NT2/D1 (cell line): Measurements from ENCODE around the gene PIK3R1.

ENCODE experiments used
- DNase-seq: peaks from one replicate; pipeline ENCODE4 v3.0.0-alpha.2; 2011; ENCODE audit warnings: low read depth, low spot score
- H3K27me3 ChIP-seq: 2 replicates; pipeline ENCODE4 v1.6.0; 2011; ENCODE audit warnings: mild to moderate bottlenecking; ENCODE audit not compliant: insufficient read length, insufficient read depth
- H3K36me3 ChIP-seq: 2 replicates; pipeline ENCODE4 v1.6.1; 2011; ENCODE audit warnings: mild to moderate bottlenecking, low read length, mixed read lengths; ENCODE audit not compliant: insufficient read depth, insufficient read length
- H3K4me1 ChIP-seq: 2 replicates; pipeline ENCODE4 v1.5.1; 2011; ENCODE audit not compliant: insufficient read depth, insufficient read length
- H3K4me3 ChIP-seq: 2 replicates; pipeline ENCODE4 v1.5.1; 2011; ENCODE audit warnings: low read depth; ENCODE audit not compliant: insufficient read length
- H3K9ac ChIP-seq: 2 replicates; pipeline ENCODE4 v1.6.0; 2011; ENCODE audit warnings: low read depth; ENCODE audit not compliant: insufficient read length
- H3K9me3 ChIP-seq: 2 replicates; pipeline ENCODE4 v1.5.1; 2011; ENCODE audit warnings: mild to moderate bottlenecking, low read length; ENCODE audit not compliant: insufficient read depth
- SUZ12 ChIP-seq: IDR thresholded peaks from 2 replicates; pipeline ENCODE4 v1.6.1; 2011; ENCODE audit not compliant: insufficient read length, insufficient read depth; ENCODE audit errors: extremely low read depth
- YY1 ChIP-seq: IDR thresholded peaks from 2 replicates; pipeline ENCODE4 v1.6.1; 2011; ENCODE audit not compliant: insufficient read length, insufficient read depth
- ZNF274 ChIP-seq: IDR thresholded peaks from 2 replicates; pipeline ENCODE4 v1.6.1; 2011; ENCODE audit warnings: mild to moderate bottlenecking, low read depth, low read length

Gene PIK3R1

GRCh38 chr5:68222310-68222709 is 6.8 kb downstream of the PIK3R1 start:
- H3K9ac ChIP-seq, result no peak overlapping the region
- no peak overlapping the region for H3K4me3 ChIP-seq
- H3K4me1 ChIP-seq, result no peaks in the 10 kb centered on the region
- TF ChIP-seq SUZ12 (no peak), ZNF274 (no peak), YY1 (no peak)
- peaks cover 11% of the 10 kb centered on the region; the same call in 1 of the 2 replicates for H3K9me3 ChIP-seq
- DNase-seq, result no peak
- peaks cover 4% of the 10 kb centered on the region for H3K27me3 ChIP-seq
- H3K36me3 ChIP-seq, result peaks cover 17% of the 10 kb centered on the region

- H3K9me3 ChIP-seq, result peaks cover 11% of the 10 kb centered on the region; the same call in 1 of the 2 replicates
- no peak overlapping the region for H3K9ac ChIP-seq
- no peak overlapping the region for H3K4me3 ChIP-seq
- H3K27me3 ChIP-seq, result no peaks in the 10 kb centered on the region
- H3K4me1 ChIP-seq, result no peaks in the 10 kb centered on the region
- peaks cover 23% of the 10 kb centered on the region for H3K36me3 ChIP-seq
- no peak for TF ChIP-seq SUZ12
- no peak for TF ChIP-seq ZNF274
- no peak for TF ChIP-seq YY1
- no peak for DNase-seq
These were observed 7.3 kb downstream of the PIK3R1 start for GRCh38 chr5:68222824-68223354.

- TF ChIP-seq SUZ12 (no peak), YY1 (no peak), ZNF274 (no peak)
- Histone ChIP-seq H3K4me3 (no peak overlapping the region), H3K9ac (no peak overlapping the region), H3K9me3 (peaks cover 11% of the 10 kb centered on the region; the same call in 1 of the 2 replicates), H3K36me3 (peaks cover 24% of the 10 kb centered on the region), H3K27me3 (no peaks in the 10 kb centered on the region), H3K4me1 (no peaks in the 10 kb centered on the region)
- DNase-seq, result no peak
These were observed 8.3 kb downstream of the PIK3R1 start for GRCh38 chr5:68223904-68224303.

GRCh38 chr5:68224509-68225187 is 9.1 kb downstream of the PIK3R1 start:
- no peak overlapping the region for H3K4me3 ChIP-seq
- H3K9me3 ChIP-seq, result peaks cover 11% of the 10 kb centered on the region; the same call in 1 of the 2 replicates
- no peaks in the 10 kb centered on the region for H3K4me1 ChIP-seq
- H3K9ac ChIP-seq, result no peak overlapping the region
- no peak for TF ChIP-seq SUZ12
- TF ChIP-seq YY1, result no peak
- no peak for TF ChIP-seq ZNF274
- DNase-seq, result no peak
- peaks cover 24% of the 10 kb centered on the region for H3K36me3 ChIP-seq
- no peaks in the 10 kb centered on the region for H3K27me3 ChIP-seq

GRCh38 chr5:68225188-68225910 is 9.8 kb downstream of the PIK3R1 start:
- H3K9ac ChIP-seq, result no peak overlapping the region
- no peaks in the 10 kb centered on the region for H3K4me1 ChIP-seq
- H3K27me3 ChIP-seq, result no peaks in the 10 kb centered on the region
- no peak for DNase-seq
- H3K9me3 ChIP-seq, result peaks cover 8% of the 10 kb centered on the region; the same call in 1 of the 2 replicates
- TF ChIP-seq SUZ12 (no peak), ZNF274 (no peak), YY1 (no peak)
- H3K4me3 ChIP-seq, result no peak overlapping the region
- H3K36me3 ChIP-seq, result peaks cover 23% of the 10 kb centered on the region

GRCh38 chr5:68225911-68226545 is 10.5 kb downstream of the PIK3R1 start:
- H3K36me3 ChIP-seq, result peaks cover 21% of the 10 kb centered on the region
- no peaks in the 10 kb centered on the region for H3K4me1 ChIP-seq
- DNase-seq, result no peak
- no peak overlapping the region for H3K4me3 ChIP-seq
- peaks cover 2% of the 10 kb centered on the region; the same call in 1 of the 2 replicates for H3K9me3 ChIP-seq
- H3K27me3 ChIP-seq, result no peaks in the 10 kb centered on the region
- H3K9ac ChIP-seq, result no peak overlapping the region
- TF ChIP-seq ZNF274 (no peak), YY1 (no peak), SUZ12 (no peak)

- Histone ChIP-seq H3K4me1 (no peaks in the 10 kb centered on the region), H3K9ac (no peak overlapping the region), H3K27me3 (no peaks in the 10 kb centered on the region), H3K9me3 (no peaks in the 10 kb centered on the region), H3K36me3 (peaks cover 21% of the 10 kb centered on the region), H3K4me3 (no peak overlapping the region)
- TF ChIP-seq YY1, result no peak
- TF ChIP-seq SUZ12, result no peak
- TF ChIP-seq ZNF274, result no peak
- DNase-seq, result no peak
These were observed 11.1 kb downstream of the PIK3R1 start for GRCh38 chr5:68226546-68227073.
